Fibroblast of skin of right biceps (primary cell): Measurements from ENCODE around the gene PPP1R37.

ENCODE experiments used
- DNase-seq: peaks from one replicate; pipeline ENCODE4 v3.0.0-alpha.2; 2013

PPP1R37 gene

DNA sequence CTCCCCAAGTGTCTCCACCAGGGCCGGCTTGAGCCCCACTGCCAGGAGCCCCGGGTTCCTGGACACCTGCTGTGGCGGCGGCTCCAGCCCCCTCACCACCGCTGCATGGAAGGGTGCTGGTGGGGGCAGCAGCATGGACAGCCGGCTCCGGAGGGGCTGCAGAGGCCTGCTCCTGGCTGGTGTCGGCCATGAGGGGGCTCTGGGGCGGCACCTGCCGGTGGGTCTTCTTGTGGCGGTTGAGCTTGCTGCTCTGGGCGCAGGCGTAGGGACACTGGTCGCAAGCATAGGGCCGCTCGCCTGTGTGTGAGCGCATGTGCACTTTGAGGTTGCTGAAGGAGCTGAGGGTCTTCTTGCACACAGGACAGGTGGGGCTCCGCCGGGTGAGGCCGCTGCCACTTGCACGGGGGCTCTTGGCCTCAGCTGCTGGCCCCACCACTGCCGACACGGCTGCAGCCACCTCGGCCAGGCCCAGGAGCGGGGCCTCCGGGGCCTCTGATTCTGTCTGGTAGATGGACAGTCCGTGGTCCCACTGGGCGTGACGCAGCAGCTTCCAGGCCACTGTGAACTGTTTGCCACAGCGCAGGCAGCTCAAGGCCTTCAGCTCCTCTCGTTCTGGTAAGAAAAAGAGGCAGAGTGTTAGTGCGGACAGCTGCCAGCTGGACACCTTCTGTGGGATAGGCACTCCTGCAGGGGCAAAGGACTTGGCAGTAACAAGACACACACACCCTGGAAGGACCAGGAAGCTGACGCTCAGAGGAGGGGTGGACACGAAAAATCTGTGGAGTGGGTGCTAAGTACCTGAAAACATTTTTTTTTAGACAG, 20.8 kb upstream of the PPP1R37 start:
- no peak for DNase-seq

- no peak for DNase-seq
Measured at GRCh38 chr19:45074744-45075300, 18.2 kb upstream of the PPP1R37 start.

GRCh38 chr19:45075301-45076028, 17.5 kb upstream of the PPP1R37 start:
- peak; percentile 18 for DNase-seq

DNA sequence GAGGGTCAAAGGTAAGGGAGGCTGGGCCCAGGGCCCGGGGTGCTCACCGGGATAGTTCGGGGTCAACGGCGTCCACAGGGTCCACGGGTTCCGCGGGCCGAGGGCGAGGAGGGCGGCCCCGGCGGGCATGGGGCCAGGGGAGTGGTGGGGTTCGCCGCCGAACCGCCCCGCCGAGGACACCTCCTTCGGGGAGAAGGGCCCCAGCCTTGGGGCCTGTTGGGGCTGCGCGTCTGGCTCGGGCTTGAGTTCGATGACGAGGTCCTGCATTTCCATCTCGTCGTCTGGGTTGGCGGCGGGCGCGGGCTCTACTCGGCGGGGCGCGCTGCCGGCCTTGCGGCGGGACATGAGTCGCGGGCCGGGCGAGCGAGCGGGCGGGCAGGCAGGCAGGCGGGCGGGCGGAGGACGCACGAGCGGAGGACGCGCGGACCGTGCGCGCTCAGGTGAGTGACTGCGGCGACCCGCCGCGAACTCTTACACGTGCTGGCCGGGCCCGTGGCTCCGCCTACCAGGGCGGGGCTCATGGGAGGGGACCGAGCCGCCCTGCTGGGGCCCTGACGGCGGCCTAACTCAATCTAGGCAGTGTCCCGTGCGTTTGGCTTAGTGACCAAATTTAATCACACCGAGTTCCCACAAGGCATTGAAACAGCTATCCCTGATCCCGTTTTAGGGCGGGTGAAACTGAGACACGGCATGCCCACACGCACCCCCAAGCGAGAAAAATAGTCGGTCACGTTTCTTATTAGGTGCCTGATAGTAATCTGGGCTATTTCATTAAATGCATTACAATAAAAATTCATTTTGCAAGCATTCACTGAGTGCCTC, 16.7 kb upstream of the PPP1R37 start, which contains the start of gene ZNF296:
ZNF296 (minus strand) TSS at position 450 of the 822 bp plus-strand sequence; CDS start at position 345, 105 bp downstream.
- peak; percentile 54 for DNase-seq

GRCh38 chr19:45076851-45077730, 15.9 kb upstream of the PPP1R37 start:
- DNase-seq, result no peak

GRCh38 chr19:45078390-45079062, 14.5 kb upstream of the PPP1R37 start:
- DNase-seq, result no peak

- peak; percentile 79 for DNase-seq
Measured at GRCh38 chr19:45079063-45079910, 13.7 kb upstream of the PPP1R37 start, which contains the start of gene GEMIN7. TSS of gene GEMIN7 (plus strand) at chr19:45079260. CDS start at chr19:45090115, 10,855 bp downstream.

DNA sequence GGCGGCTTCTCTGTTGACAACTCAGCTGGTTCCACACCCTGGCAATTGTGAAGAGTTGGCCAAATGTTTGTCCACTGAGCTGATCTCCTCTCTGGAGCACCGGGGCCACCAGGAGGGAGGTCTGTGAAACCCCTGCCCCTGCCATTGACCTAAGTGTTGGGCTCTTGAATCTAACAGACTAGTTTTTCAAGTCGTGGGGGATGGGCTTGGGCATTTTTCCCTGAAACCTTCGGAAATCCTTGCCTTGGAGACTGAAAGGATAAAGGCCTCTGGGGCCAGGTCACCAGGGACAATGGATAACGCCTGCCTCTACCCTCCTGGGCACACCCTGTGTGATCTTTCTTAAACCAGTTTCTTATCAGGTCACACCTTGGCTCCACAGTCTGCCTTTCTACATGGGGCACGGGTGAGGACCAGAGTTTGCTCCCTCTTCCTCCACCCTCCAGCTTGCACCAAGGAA, 13.0 kb upstream of the PPP1R37 start:
- no peak for DNase-seq

DNA sequence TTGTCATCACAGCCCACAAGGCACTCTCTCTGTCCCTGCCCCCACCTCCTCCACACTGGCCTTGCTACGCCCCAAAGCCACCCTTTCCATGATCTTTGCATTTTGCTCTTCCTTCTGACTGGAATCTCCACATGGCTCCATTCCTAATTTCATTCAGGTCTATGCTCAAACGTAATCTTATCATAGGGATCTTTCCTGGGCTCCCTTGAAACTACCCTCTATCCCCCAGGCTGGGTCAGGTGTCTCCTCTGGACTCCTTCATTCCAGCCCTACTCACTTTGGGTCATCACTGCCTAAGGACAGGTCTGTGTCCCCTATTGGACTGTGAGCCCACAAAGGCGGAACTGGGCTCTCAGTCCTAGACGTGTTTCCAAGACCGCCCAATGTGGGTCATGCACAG, 10.8 kb upstream of the PPP1R37 start:
- DNase-seq, result no peak

- DNase-seq, result no peak
Measured at GRCh38 chr19:45086480-45086879, 6.5 kb upstream of the PPP1R37 start.

GRCh38 chr19:45087531-45087930, 5.4 kb upstream of the PPP1R37 start:
- no peak for DNase-seq

DNA sequence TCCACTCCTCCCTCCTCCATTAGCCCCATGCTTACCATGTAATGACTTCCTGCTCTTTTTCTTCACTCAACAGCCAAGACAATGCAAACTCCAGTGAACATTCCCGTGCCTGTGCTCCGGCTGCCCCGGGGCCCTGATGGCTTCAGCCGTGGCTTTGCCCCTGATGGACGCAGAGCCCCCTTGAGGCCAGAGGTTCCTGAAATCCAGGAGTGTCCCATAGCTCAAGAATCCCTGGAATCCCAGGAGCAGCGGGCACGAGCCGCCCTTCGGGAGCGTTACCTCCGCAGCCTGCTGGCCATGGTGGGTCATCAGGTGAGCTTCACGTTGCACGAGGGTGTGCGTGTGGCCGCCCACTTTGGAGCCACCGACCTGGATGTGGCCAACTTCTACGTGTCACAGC, 2.9 kb upstream of the PPP1R37 start:
- no peak for DNase-seq

DNA sequence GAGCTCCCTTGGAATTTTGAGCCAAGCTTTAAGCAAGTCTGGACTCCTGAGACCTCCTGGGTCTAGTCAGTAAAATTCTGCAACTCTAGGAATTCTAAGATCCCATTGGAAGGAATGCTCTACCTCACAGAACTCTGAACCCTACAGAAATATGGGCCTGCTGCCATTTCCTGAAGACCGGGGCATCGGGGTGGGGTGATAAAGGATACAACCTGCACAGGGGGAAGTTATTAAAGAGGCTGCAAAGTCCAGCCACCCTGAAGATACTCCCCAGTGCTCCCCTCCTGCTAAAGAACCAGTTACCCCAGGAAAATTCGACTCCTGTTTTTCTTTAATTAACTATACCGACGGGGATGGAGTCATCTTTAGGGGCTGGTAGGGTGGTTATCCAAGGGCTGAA, 2.4 kb upstream of the PPP1R37 start:
- no peak for DNase-seq

- DNase-seq, result peak; percentile 99
Measured at GRCh38 chr19:45091031-45091923, 1.7 kb upstream of the PPP1R37 start.

- no peak for DNase-seq
Measured at GRCh38 chr19:45094137-45094536, 1.2 kb downstream of the PPP1R37 start.

- DNase-seq, result no peak
Measured at GRCh38 chr19:45094707-45095106, 1.7 kb downstream of the PPP1R37 start.

- DNase-seq, result no peak
Measured at GRCh38 chr19:45095496-45096413, 2.8 kb downstream of the PPP1R37 start.

DNA sequence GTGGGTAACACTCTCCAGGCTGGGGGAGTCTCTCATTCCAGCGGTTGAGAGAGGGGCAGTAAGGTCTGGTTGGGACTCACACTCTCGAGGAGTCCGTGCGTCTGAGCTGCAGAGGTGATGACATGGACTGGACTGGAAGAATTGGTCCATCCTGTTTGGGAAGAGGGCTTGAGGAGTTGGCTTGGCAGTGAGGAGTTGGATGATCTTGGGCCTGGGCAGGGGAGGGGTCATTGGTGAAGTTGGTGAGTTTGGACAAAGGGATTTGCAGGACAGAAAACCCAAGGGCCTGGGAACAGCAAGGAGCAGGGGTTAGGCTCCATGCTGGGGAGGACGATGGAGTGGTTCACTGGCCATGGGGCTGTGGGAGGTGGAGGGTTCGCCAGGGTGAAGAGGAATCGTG, 3.7 kb downstream of the PPP1R37 start:
- DNase-seq, result no peak
